ENCODE data around the gene PSTPIP2.

- no peak for TF ChIP-seq CTCF (IDR thresholded peaks at IDR 0.05)
- no peak for TF ChIP-seq POLR2A (IDR thresholded peaks at IDR 0.05)
Observed at GRCh38 chr18:45991788-45992187, 80.3 kb downstream of the PSTPIP2 start.

All from prostate gland (tissue), 2 donors.